Small intestine (tissue), 7 donors: ENCODE data around the gene PNKP. TPM values are rescaled to one million over a fixed set of nuclear protein-coding genes. Genes with fewer than 3 reads are reported as not detected.
A peak's percentile ranks its signal among the peaks of the same experiment; 100 is the strongest.

Experiments
- DNase-seq, 2 donors: peaks; one replicate each; pipeline versions ENCODE4 v3.0.0 to v3.0.0-alpha.2; 2013
- FAIRE-seq: peaks from 2 replicates; lab custom pipeline; 2012; peaks lifted over from hg19 to GRCh38; lab: Jason Lieb, UNC
- H3K27ac ChIP-seq, 3 donors: one replicate each; pipeline ENCODE4 v1.5.1; 2013; ENCODE audit warnings: low read length in 2 of 3, mild to moderate bottlenecking in 2 of 3, control low read depth in 1 of 3, inconsistent platforms in 1 of 3, low read depth in 1 of 3, moderate library complexity in 1 of 3
- H3K27me3 ChIP-seq, 3 donors: one replicate each; pipeline ENCODE4 v1.6.1; 2013; ENCODE audit warnings: low read length in 3 of 3, inconsistent platforms in 1 of 3; ENCODE audit not compliant: control insufficient read depth in 3 of 3, insufficient read depth in 3 of 3
- H3K36me3 ChIP-seq, 3 donors: one replicate each; pipeline ENCODE4 v1.6.1; 2013; ENCODE audit warnings: low read length in 3 of 3, inconsistent platforms in 1 of 3, low read depth in 1 of 3, mild to moderate bottlenecking in 1 of 3, moderate library complexity in 1 of 3; ENCODE audit not compliant: control insufficient read depth in 3 of 3, insufficient read depth in 2 of 3
- H3K4me1 ChIP-seq, 3 donors: one replicate each; pipeline ENCODE4 v1.6.1; 2013; ENCODE audit warnings: low read length in 2 of 3, inconsistent platforms in 1 of 3, low read depth in 1 of 3, mild to moderate bottlenecking in 1 of 3, moderate library complexity in 1 of 3; ENCODE audit not compliant: control insufficient read depth in 3 of 3, insufficient read depth in 2 of 3
- H3K4me3 ChIP-seq, 3 donors: one replicate each; pipeline ENCODE4 v1.5.1; 2013; ENCODE audit warnings: low read length in 3 of 3, control low read depth in 1 of 3, inconsistent platforms in 1 of 3, low read depth in 1 of 3, mild to moderate bottlenecking in 1 of 3, moderate library complexity in 1 of 3
- H3K9me3 ChIP-seq, 2 donors: one replicate each; pipeline ENCODE4 v1.6.1; 2013; ENCODE audit warnings: low read depth in 1 of 2, low read length in 1 of 2; ENCODE audit not compliant: control insufficient read depth in 2 of 2, insufficient read depth in 1 of 2
- WGBS, 3 donors: extraction: QIAGEN DNeasy Blood & Tissue Kit; methylation state at CpG; one replicate each; pipeline ENCODE4 v1.1.7; 2013; 5-methylcytosine and 5-hydroxymethylcytosine counted together
- polyA plus RNA-seq, 4 donors: library from polyadenylated mRNA; stranded (reverse) in 3 of 4; unstranded in 1 of 4; fragments of 200-250 nt in 3 of 4; fragments of 120-200 nt in 1 of 4; gene quantifications; one replicate each; pipeline versions ENCODE4 v1.2.1 to v1.2.3, GENCODE V29; 2013
- donor health status: healthy with polysubstance abuse.
- donor health status: control.
- donor health status: control.
- donor health status: Bipolar disorder and iron deficiency.
- donor health status: healthy.

Gene PNKP
- polyA plus RNA-seq, 4 donors, result 45.9 to 57.0 (median 49.7) TPM

DNA sequence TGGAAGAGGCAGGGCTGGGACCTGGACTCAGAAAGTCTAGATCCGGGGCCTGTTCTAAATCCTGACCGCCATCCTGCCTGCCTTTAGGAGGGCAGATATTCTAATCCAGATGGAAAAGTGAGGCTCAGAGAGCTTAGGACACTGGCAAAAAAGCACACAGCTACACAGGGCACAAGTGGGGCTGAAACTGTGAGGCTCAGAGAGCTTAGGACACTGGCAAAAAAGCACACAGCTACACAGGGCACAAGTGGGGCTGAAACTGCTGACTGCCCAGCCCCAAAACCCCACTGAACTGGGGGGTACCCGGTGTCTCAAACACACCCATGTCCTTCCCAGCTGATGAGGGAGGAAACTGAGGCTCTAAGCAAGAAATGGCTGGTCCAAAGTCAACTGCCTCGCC, 7.8 kb upstream of the PNKP start:
- no peak for DNase-seq
- Histone ChIP-seq H3K27me3 (no peaks in the 10 kb centered on the region), H3K4me1 (peaks cover 0 to 24% (median 4%) of the 10 kb centered on the region in 3 donors), H3K27ac (peak overlapping the region; percentile 9 to 99 (median 98)), H3K9me3 (no peaks in the 10 kb centered on the region), H3K36me3 (peaks cover 0 to 59% (median 0%) of the 10 kb centered on the region in 3 donors), H3K4me3 (peak overlapping the region in 2 of 3 donors; percentile 80 to 83)
- no peak for FAIRE-seq
- 66 to 81% (median 73%) methylated on average over 4 of the region's 4 CpGs for WGBS, 3 donors

DNA sequence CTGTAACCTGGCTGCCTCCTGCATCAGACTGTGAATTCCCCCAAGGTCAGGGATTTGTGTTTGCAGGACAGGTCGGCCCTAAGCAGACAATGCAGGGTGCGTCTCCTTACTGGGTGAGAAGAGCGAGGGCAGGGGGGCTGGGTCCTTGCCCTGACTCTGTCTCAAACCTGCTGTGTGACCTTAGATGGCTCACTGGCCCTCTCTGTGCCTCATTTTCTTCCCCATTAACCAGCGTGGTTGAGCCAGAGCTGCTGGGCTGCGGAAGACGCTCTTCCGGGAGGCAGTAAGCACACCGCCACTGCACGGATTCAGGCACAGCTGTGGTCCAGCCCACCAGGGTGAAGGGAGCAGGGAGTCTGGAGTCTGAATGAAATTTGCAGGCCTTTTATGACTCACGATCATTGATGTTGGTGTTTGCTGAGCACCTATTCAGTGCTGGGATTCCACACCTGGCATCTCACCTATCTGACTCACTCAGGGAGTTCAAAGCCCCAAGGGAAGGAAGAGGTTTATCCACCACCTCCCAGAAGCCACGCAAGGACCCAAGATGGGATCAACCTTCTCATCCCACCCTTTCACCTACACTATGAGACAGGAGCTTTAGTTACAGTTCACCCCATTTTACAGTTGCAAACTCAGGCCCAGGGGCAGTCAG, 7.3 kb upstream of the PNKP start:
- 90 to 94% (median 93%) methylated on average over 11 of the region's 11 CpGs for WGBS, 3 donors
- Histone ChIP-seq H3K27ac (no peak overlapping the region), H3K27me3 (no peaks in the 10 kb centered on the region), H3K4me3 (no peak overlapping the region), H3K36me3 (peaks cover 0 to 53% (median 0%) of the 10 kb centered on the region in 3 donors), H3K9me3 (no peaks in the 10 kb centered on the region), H3K4me1 (peaks cover 0 to 24% (median 4%) of the 10 kb centered on the region in 3 donors)
- DNase-seq (no peak), FAIRE-seq (no peak)

GRCh38 chr19:49873834-49874233, 6.5 kb upstream of the PNKP start:
- FAIRE-seq, result no peak

GRCh38 chr19:49873129-49873521, 5.7 kb upstream of the PNKP start:
- 93 to 97% (median 94%) methylated on average over 13 to 29 of the region's 29 CpGs for WGBS, 3 donors
- FAIRE-seq (no peak), DNase-seq (no peak)
- H3K9me3 ChIP-seq, result peaks cover 0 to 3% of the 10 kb centered on the region in 2 donors
- no peak overlapping the region for H3K27ac ChIP-seq
- H3K4me3 ChIP-seq, result no peak overlapping the region
- H3K4me1 ChIP-seq, result peaks cover 0 to 26% (median 4%) of the 10 kb centered on the region in 3 donors
- peaks cover 0 to 41% (median 0%) of the 10 kb centered on the region in 3 donors for H3K36me3 ChIP-seq
- no peaks in the 10 kb centered on the region for H3K27me3 ChIP-seq

More at GRCh38 chr19:49873834-49874233, 6.5 kb upstream of the PNKP start:
- Histone ChIP-seq H3K27me3 (no peaks in the 10 kb centered on the region), H3K4me1 (peaks cover 0 to 24% (median 4%) of the 10 kb centered on the region in 3 donors), H3K36me3 (peaks cover 0 to 45% (median 0%) of the 10 kb centered on the region in 3 donors), H3K4me3 (no peak overlapping the region), H3K27ac (no peak overlapping the region), H3K9me3 (no peaks in the 10 kb centered on the region)
- 88 to 94% (median 91%) methylated on average over 10 of the region's 10 CpGs for WGBS, 3 donors
- no peak for DNase-seq

GRCh38 chr19:49872245-49873128, 5.1 kb upstream of the PNKP start:
- DNase-seq, result no peak
- no peak overlapping the region for H3K4me3 ChIP-seq
- H3K36me3 ChIP-seq, result peaks cover 0 to 41% (median 0%) of the 10 kb centered on the region in 3 donors
- no peak for FAIRE-seq
- peaks cover 0 to 4% of the 10 kb centered on the region in 2 donors for H3K9me3 ChIP-seq
- H3K4me1 ChIP-seq, result peaks cover 0 to 26% (median 4%) of the 10 kb centered on the region in 3 donors
- 87 to 90% (median 88%) methylated on average over 23 to 27 of the region's 27 CpGs for WGBS, 3 donors
- no peak overlapping the region for H3K27ac ChIP-seq
- no peaks in the 10 kb centered on the region for H3K27me3 ChIP-seq

- peaks cover 0 to 29% (median 4%) of the 10 kb centered on the region in 3 donors for H3K4me1 ChIP-seq
- peaks cover 0 to 4% of the 10 kb centered on the region in 2 donors for H3K9me3 ChIP-seq
- peaks cover 0 to 38% (median 0%) of the 10 kb centered on the region in 3 donors for H3K36me3 ChIP-seq
- no peak overlapping the region for H3K4me3 ChIP-seq
- WGBS, 3 donors, result 91 to 93% (median 92%) methylated on average over 16 to 17 of the region's 17 CpGs
- FAIRE-seq, result no peak
- no peak for DNase-seq
- H3K27me3 ChIP-seq, result no peaks in the 10 kb centered on the region
- no peak overlapping the region for H3K27ac ChIP-seq
These were observed 4.1 kb upstream of the PNKP start for GRCh38 chr19:49871349-49871985.

DNA sequence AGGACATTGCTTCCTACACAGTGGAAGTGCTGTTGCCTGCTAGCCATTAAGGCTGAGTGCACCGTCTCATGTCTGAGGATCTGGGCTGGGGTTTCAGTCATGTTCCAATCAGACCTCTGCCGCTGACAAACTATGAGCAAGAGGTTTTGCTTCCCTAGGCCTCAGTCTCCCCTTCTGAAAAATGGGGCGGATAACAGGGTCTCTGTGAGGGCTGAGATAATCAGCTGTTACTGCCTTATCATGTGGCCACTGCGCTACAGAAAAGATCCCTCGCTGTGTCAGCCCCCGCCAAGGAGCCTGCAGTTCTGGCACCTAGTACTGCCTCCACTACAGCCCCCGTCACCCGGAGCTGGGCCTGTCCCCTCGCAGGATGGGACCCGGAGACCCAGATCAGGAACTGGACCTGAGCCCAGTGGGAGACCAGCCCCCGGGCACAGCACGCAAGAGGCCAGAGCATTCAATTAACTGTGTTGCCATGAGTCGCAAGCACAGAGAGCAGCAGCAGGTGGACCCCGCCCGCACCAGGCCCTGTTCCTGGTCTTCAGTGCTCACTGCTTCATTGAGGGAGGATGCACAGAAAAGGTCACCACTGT, 3.0 kb upstream of the PNKP start:
- no peak for DNase-seq
- H3K27ac ChIP-seq, result peak overlapping the region; percentile 81 to 93 (median 87)
- H3K4me1 ChIP-seq, result peaks cover 2 to 38% (median 5%) of the 10 kb centered on the region in 3 donors
- peaks cover 0 to 38% (median 0%) of the 10 kb centered on the region in 3 donors for H3K36me3 ChIP-seq
- whole genome bisulfite sequencing, 3 donors, result 77 to 79% (median 78%) methylated on average over 15 of the region's 15 CpGs
- H3K9me3 ChIP-seq, result peaks cover 0 to 4% of the 10 kb centered on the region in 2 donors
- no peaks in the 10 kb centered on the region for H3K27me3 ChIP-seq
- no peak for FAIRE-seq
- H3K4me3 ChIP-seq, result peak overlapping the region in 2 of 3 donors; percentile 51 to 52
